ENCODE results near the gene CAPN11. TPM values are rescaled to one million over a fixed set of nuclear protein-coding genes. Genes with fewer than 3 reads are reported as not detected.

Gene CAPN11
- not detected in 2 replicates for total RNA-seq

GRCh38 chr6:44158770-44159228, at the start of gene CAPN11:
Gene CAPN11 (plus strand): TSS chr6:44158820. CDS start chr6:44158849, 29 bp downstream.

DNA sequence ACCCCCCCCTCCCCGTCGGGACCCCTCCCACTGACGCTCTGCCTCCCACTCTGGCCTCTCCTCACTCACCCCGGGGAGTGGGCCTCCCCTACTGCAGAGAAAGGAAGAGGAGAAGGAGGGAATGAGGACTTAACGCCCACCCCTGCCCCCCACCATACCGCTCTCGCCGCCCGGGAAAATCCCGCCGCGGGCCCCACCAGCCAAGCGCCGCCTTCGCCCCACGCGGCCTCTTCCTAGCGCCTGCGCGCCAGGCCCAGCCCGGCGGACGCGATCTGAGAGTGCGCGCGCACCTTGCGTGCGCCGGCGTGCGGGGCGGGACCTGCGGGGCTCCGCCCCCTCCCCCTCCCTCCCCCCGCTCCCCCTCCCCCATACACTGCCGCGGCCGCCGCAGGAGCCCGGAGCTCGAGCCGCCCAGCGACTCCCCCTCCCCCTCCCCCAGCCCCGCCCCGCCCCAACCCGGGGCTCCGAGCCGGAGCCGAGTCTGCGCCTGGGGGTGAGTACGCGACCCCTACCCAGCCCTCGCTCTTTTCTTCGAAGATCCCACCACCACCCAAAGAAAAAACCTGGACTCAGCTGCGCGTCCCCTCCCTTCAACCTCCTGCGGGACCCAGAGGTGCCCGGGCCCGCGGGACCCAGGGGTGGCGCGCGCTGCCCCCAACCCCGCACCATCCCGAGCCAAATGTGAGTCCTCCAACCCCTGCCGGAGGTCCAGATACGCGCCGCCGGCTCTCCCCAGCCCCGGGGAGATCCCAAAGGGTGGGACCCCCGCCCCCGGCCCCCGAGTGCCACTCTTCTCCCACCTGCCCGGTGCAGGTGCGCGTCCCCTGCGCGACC, 31.2 kb upstream of the CAPN11 start, which contains the start of the genes MRPL14 and TMEM63B:
TSS of gene MRPL14 (minus strand) at position 267 of the 834 bp plus-strand sequence. CDS start 10,841 bp downstream, outside the sequence.
TSS of gene TMEM63B (plus strand) at position 369 of the 834 bp plus-strand sequence. CDS start 7,031 bp downstream, outside the sequence.

DNA sequence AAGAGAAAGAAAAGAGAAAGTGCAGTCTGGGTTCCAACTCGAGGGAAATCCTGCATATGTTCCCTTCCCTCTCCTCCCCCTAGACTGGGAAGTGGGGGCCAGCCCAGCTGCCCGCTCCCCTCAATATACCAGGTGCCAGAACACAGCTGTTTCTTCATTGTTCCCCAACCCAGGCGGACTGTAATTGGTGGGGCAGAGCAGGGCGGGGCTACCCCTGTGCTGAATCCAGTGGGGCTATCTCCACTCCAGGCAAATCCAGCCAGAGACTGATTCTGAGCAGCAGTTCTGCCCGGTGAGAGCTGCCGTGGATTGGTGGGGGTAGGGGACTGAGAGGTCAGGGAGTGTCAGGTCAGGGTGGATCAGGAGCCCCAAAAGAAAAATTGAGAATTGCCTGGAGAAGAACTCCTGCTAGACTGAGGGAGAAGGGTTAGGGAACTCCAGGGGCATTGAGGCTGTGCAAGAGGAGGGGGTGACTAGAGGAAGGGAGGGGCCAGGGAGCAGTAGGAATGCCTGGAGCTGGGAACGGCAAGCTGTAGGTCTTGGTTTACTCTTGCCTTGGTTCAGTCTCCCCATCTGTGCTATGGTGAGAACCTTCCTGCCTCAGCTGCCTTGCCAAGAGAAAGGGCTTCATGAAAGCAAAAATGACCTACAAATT, 58.2 kb downstream of the CAPN11 start, which contains the start of gene MYMX:
TSS of gene MYMX (plus strand) at position 250 of the 655 bp plus-strand sequence. CDS start 546 bp downstream, outside the sequence.

GRCh38 chr6:44223319-44224028, 64.9 kb downstream of the CAPN11 start, which contains the start of gene SLC29A1:
Gene SLC29A1 (plus strand): TSS chr6:44223595. CDS start chr6:44227314, 3,719 bp downstream.

Other genes with a start within 250 kb of the CAPN11 start
- 43.1 and 69.8 TPM in 2 replicates for gene MRPL14, start 31.4 kb upstream of the CAPN11 start, total RNA-seq
- 22.8 and 27.7 TPM in 2 replicates for gene TMEM63B, start 31.3 kb upstream of the CAPN11 start, total RNA-seq
- 2.0 TPM in 1 of 2 replicates, not detected in the other for gene MYMX, start 58.1 kb downstream of the CAPN11 start, total RNA-seq
- gene SLC29A1, start 64.8 kb downstream of the CAPN11 start, total RNA-seq, result 20.0 and 33.6 TPM in 2 replicates
- 797 and 817 TPM in 2 replicates for gene HSP90AB1, start 88.3 kb downstream of the CAPN11 start, total RNA-seq
- gene SLC35B2, start 98.7 kb downstream of the CAPN11 start, total RNA-seq, result 82.9 and 95.5 TPM in 2 replicates
- gene NFKBIE, start 106.7 kb downstream of the CAPN11 start, total RNA-seq, result 12.7 and 25.2 TPM in 2 replicates
- not detected in 2 replicates for gene TMEM151B, start 111.6 kb downstream of the CAPN11 start, total RNA-seq
- 13.3 and 17.7 TPM in 2 replicates for gene AARS2, start 154.5 kb downstream of the CAPN11 start, total RNA-seq
- gene SPATS1, start 183.8 kb downstream of the CAPN11 start, total RNA-seq, result not detected in 2 replicates
- 16.8 and 20.0 TPM in 2 replicates for gene CDC5L, start 228.9 kb downstream of the CAPN11 start, total RNA-seq